Stimulated activated naive CD8-positive, alpha-beta T cell treated with anti-CD3 and anti-CD28 coated beads, Interleukin-15, Interleukin-2, amounts not matched to agents 100 ng/mL and 50 ng/mL, for 24 hours (primary cell): Measurements from ENCODE around the gene SPTLC1.

Source experiments
- H3K27ac Mint-ChIP-seq: one replicate; pipeline ENCODE4 v1.8.0; 2021; ENCODE audit warnings: mild to moderate bottlenecking, mixed read lengths
- H3K27me3 Mint-ChIP-seq: one replicate; pipeline ENCODE4 v1.8.0; 2021; ENCODE audit warnings: mixed read lengths
- H3K36me3 Mint-ChIP-seq: one replicate; pipeline ENCODE4 v1.8.0; 2021; ENCODE audit warnings: low read depth, mixed read lengths
- H3K4me1 Mint-ChIP-seq: one replicate; pipeline ENCODE4 v1.8.0; 2021; ENCODE audit warnings: low read depth, mixed read lengths
- H3K4me3 Mint-ChIP-seq: one replicate; pipeline ENCODE4 v1.8.0; 2021; ENCODE audit warnings: mild to moderate bottlenecking, mixed read lengths
- H3K9me3 Mint-ChIP-seq: one replicate; pipeline ENCODE4 v1.8.0; 2021; ENCODE audit warnings: mixed read lengths

SPTLC1 gene

DNA sequence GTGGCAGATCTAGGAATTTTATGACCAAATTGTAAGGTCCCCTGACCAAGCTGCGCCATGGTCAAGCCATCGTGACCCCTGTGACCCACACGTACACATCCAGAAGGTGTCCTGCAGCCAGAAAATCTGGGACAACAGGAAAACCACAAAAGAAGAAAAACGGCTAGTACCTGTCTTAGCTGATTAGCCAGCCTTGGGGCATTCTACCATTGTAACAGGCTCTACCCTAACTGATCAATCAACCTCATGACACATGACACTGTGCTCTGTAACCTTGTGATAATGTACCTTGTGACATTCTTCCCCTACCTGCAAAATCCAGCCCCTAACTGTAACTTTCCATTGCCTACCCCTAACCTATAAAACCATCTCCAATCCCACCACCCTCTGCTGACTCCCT lies 43.6 kb downstream of the SPTLC1 start:
- Mint-ChIP-seq H3K27ac (no peak overlapping the region), H3K36me3 (peaks cover 35% of the 10 kb centered on the region), H3K4me1 (no peaks in the 10 kb centered on the region)

DNA sequence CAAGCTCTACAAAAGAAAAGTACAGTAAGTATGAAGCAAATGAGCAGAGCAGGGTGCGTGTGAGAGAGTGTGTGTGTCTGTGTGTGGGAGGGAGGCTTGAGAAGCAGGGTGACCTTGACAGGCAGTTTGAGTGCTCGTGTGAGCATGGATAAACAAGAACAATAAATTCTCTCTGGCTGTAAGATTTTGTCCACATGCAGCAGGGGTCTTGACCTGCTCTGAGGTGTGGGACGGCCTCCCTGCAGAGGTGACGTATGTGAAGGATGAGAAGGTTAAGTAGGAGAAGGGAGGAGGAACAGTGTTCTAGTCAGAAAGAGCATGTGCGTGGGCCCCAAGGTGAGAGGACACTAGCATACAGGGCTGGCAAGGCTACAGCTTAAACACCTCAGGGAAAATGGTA lies 49.0 kb downstream of the SPTLC1 start:
- Mint-ChIP-seq H3K4me1 (no peaks in the 10 kb centered on the region), H3K27me3 (no peaks in the 10 kb centered on the region), H3K27ac (no peak overlapping the region), H3K36me3 (peaks cover 75% of the 10 kb centered on the region), H3K4me3 (no peak overlapping the region), H3K9me3 (peaks cover 24% of the 10 kb centered on the region)

More for the DNA sequence above, 43.6 kb downstream of the SPTLC1 start:
- no peaks in the 10 kb centered on the region for H3K27me3 Mint-ChIP-seq
- H3K4me3 Mint-ChIP-seq, result no peak overlapping the region
- H3K9me3 Mint-ChIP-seq, result no peaks in the 10 kb centered on the region

DNA sequence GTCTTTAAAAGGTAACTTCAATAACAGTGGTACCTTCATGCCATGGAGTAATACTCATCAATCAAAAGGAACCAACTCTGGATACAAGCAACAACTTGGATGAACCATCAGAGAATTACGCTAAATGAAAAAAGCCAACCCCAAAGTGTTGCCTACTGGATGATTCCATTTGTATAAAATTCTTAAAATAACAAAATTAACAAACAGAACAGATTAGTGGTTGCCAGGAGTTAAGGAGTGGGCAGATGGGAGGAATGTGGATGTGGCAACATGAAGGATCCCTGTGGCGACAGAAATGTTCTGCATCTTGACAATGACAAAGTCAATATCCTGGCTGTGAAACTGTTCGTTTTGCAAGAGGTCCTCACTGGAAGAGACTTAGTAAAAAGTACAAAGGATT lies 50.5 kb downstream of the SPTLC1 start:
- Mint-ChIP-seq H3K4me3 (no peak overlapping the region), H3K4me1 (no peaks in the 10 kb centered on the region), H3K9me3 (peaks cover 32% of the 10 kb centered on the region), H3K27me3 (no peaks in the 10 kb centered on the region), H3K27ac (no peak overlapping the region), H3K36me3 (peaks cover 87% of the 10 kb centered on the region)

DNA sequence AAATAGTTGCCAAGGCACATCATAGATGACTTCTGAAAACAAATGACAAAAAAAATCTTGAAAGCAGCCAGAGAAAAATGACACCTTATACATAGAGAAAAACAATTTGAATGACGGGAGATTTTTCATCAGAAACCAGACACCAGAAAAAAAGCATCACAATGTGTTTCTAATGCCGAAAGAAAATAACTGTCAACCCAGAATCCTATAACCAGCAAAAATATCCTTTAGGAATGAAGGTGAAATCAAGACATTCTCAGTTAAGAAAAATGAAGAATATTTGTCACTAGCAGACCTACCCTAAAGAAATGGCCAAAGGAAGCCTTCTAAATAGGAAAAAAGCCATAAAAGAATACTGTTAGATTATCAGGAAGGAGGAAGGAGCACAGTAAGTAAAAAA lies 54.0 kb downstream of the SPTLC1 start:
- Mint-ChIP-seq H3K36me3 (peaks cover 94% of the 10 kb centered on the region), H3K27ac (no peak overlapping the region), H3K4me3 (no peak overlapping the region)

DNA sequence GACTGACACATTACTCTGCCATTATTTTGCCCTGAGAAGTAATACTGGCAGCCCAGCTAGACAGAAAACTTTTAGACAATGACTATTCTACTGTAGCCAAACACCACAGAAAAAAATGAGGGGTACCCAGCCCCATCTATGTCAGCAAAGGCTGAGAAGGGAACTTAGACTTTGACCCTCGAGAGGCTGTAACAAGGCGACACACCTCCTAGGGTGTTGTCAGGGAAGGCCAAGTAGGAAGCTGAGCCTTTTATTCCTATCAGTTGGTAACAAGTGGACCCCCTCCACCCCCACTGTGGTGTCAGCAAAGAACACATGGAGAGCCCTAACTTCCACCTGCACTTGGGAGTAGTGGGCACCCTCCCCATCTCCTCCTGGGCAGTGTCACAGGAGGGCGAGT lies 55.6 kb downstream of the SPTLC1 start:
- Mint-ChIP-seq H3K36me3 (peaks cover 94% of the 10 kb centered on the region), H3K9me3 (peaks cover 32% of the 10 kb centered on the region), H3K27me3 (no peaks in the 10 kb centered on the region), H3K4me3 (no peak overlapping the region), H3K4me1 (no peaks in the 10 kb centered on the region), H3K27ac (no peak overlapping the region)

More for the DNA sequence above, 54.0 kb downstream of the SPTLC1 start:
- peaks cover 32% of the 10 kb centered on the region for H3K9me3 Mint-ChIP-seq
- no peaks in the 10 kb centered on the region for H3K4me1 Mint-ChIP-seq
- H3K27me3 Mint-ChIP-seq, result no peaks in the 10 kb centered on the region

DNA sequence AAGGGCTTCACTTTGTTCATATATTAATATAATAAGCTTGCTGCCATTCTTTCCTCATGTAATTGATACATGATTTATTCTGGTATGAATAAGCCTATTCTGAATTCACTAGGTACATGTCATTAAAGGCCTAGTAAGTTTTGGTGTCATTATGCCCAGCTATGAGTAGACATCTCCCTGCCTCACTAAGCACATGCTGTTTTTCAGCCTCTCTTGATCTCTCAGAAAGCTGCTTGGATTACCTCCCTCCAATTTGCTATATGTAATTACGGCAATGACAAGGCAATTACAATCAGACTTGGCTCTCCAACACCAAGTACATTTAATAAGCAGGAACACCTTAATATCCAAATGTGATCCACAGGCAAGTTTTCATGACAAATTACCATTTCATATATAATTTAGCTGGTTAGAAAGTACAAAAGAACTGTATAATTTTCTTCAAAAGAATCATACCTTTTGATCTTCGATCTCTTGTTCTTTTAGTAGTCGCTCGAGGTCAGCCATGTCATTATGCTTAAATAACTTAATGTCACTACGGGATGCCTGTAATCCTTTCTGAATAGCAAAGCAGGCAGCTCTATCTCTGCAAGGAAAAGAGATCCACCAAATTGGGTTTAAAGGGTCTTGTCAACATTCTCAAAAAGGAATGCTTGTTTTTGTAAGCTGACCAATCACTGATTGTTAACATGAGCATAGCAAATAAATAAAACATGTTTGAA lies 56.3 kb downstream of the SPTLC1 start:
- no peak overlapping the region for H3K4me3 Mint-ChIP-seq
- H3K36me3 Mint-ChIP-seq, result peaks cover 92% of the 10 kb centered on the region
- no peaks in the 10 kb centered on the region for H3K4me1 Mint-ChIP-seq
- no peak overlapping the region for H3K27ac Mint-ChIP-seq
- H3K27me3 Mint-ChIP-seq, result no peaks in the 10 kb centered on the region
- H3K9me3 Mint-ChIP-seq, result peaks cover 31% of the 10 kb centered on the region

DNA sequence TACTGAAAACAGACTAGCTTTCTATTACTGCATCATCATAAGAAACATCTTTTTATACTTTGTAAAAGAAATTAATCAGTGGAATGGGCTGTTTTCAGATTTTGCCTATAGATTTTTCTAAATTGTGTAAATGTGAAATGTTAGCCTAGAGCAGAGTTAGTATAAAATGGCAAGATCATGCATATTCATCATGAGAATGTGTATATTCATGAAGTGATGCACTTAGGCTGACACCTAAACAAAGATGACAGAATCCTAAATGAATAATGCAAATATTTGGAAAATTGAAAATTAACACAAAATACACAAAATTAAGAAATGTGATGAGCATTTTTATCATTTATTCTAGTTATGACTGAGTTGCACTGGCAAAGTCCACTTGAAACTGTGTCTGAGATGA lies 57.2 kb downstream of the SPTLC1 start:
- peaks cover 92% of the 10 kb centered on the region for H3K36me3 Mint-ChIP-seq
- no peaks in the 10 kb centered on the region for H3K27me3 Mint-ChIP-seq
- H3K27ac Mint-ChIP-seq, result no peak overlapping the region
- no peak overlapping the region for H3K4me3 Mint-ChIP-seq
- H3K4me1 Mint-ChIP-seq, result no peaks in the 10 kb centered on the region
- H3K9me3 Mint-ChIP-seq, result peaks cover 23% of the 10 kb centered on the region

DNA sequence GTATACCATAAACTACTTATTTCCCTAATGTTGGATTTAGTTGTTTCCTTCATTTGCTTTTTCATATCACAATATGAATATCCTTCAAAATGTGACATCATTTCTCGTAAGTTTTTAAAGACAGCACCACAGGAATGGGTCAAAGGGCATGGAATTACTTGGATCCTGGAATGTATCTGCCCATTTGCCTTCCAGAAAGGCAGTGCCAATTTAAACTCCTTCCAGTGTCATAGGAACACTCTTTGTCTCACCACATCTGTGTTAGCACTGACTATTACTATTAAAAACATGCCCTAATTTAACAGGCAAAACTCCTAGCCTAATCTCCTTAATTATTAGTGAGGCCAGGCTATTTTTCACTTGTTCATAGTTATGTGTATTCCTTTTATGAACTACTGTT lies 58.0 kb downstream of the SPTLC1 start:
- H3K4me3 Mint-ChIP-seq, result no peak overlapping the region
- H3K4me1 Mint-ChIP-seq, result no peaks in the 10 kb centered on the region

DNA sequence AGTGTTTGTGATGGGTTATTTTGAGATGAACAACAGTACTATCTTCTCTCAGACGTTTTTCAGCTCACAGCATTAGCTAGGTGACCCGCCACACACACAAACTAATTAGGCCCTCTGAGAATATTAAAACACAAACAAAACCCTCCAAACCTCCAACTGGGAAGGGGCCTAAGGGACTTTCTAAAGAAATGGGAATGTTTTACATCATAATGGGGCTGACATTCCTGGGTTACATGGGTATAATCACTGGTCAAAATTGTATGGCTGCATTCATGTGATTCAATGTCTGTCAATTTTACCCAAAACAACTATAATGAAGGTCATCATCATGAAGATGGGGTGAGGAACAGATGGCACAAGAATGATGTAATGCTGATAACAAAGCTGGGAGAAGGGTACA lies 59.6 kb downstream of the SPTLC1 start:
- Mint-ChIP-seq H3K9me3 (peaks cover 4% of the 10 kb centered on the region), H3K36me3 (peaks cover 83% of the 10 kb centered on the region), H3K27me3 (no peaks in the 10 kb centered on the region), H3K4me3 (no peak overlapping the region), H3K4me1 (no peaks in the 10 kb centered on the region), H3K27ac (no peak overlapping the region)

More for the DNA sequence above, 58.0 kb downstream of the SPTLC1 start:
- Mint-ChIP-seq H3K9me3 (peaks cover 16% of the 10 kb centered on the region), H3K27me3 (no peaks in the 10 kb centered on the region), H3K27ac (no peak overlapping the region), H3K36me3 (peaks cover 91% of the 10 kb centered on the region)

DNA sequence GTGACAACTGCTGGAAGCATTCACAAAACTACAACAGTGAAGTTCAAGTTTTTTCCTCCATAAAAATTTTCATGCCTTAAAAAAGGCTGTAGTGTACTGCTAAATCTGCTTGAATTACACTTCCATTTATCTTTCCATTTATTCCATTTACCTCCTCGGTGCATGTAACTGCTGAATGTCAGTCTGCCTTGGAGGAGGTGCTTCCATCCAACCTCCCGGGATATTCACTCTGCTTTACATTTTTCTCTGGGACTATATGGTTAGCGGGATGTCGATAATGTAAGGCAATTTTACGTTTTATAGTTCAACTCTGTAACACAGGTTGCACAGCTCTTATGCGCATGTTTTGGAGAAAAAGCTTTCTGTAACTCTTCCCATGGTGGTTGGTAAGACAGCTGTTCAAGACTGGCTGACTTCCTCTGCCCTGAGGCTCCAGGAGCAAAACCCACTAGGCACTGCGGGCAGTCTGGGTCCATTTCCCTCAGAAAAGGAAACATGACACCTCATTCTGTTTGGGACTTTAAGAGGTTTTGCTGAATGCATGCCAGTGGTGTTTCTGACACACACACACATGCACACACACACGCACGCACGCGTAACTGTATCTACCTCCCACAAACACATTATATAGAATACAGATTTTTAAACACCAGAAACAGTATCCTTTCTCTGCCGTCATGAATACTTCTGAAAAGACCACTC lies 66.1 kb downstream of the SPTLC1 start:
- H3K9me3 Mint-ChIP-seq, result peaks cover 5% of the 10 kb centered on the region
- H3K36me3 Mint-ChIP-seq, result peaks cover 87% of the 10 kb centered on the region
- H3K4me3 Mint-ChIP-seq, result no peak overlapping the region
- H3K27me3 Mint-ChIP-seq, result no peaks in the 10 kb centered on the region
- H3K27ac Mint-ChIP-seq, result no peak overlapping the region
- no peaks in the 10 kb centered on the region for H3K4me1 Mint-ChIP-seq

DNA sequence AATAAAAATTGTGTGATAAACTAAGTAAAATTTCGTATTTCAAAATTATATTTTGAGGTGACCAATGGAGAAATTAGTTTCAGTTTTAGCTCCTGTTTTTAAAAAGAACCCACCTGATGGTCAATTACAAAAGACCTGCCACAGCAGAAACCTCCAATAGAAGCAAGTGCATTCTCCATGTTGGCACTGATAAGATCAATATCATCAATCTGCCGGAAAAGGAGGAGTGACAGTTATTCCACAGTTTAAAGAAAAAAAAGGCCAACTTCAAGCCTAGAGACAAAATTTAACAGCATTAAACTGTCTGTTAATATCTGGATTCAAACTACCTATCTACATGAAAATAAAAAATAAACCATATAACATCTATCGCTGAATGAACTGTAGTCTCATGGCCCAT lies 67.7 kb downstream of the SPTLC1 start:
- H3K4me3 Mint-ChIP-seq, result no peak overlapping the region
- H3K27ac Mint-ChIP-seq, result no peak overlapping the region
- no peaks in the 10 kb centered on the region for H3K27me3 Mint-ChIP-seq
- peaks cover 21% of the 10 kb centered on the region for H3K9me3 Mint-ChIP-seq
- H3K4me1 Mint-ChIP-seq, result no peaks in the 10 kb centered on the region
- H3K36me3 Mint-ChIP-seq, result peaks cover 89% of the 10 kb centered on the region

DNA sequence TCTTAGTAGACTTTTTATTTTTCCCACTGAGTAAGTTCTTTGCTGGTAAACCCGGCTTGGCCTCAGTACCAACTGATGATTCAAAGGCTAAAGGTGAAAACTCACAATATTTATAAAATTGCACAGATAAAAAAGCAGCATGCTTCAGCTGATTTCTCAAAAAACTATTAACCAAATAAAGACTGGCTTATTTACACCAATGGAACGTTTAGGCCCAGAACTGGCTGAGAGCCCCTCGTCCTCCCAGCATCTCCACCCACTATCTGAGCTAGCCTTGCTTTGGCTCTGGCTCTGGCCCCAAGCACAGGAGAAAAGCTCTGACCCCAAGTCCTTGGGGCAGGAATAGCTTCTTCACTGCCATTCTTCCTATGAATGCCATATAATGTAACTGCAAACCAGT lies 68.5 kb downstream of the SPTLC1 start:
- Mint-ChIP-seq H3K36me3 (peaks cover 90% of the 10 kb centered on the region), H3K27ac (no peak overlapping the region)

DNA sequence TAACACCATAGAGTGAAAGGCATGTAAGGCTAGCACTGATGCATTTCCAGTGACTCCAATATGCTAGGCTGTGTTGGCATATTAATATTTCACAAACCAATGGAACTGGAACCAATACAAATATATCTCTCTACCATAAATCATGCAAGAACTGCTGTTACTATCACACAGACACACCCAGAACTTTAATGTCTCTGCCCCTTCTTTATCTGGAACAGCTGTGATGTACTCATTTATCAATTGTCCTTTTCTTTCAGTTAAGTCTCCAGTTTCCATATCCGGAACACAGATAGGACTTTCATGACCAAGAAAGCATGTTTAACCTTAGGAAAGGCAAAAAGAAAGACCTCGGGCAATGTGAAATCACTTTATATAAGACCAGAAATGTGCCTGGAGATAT lies 70.3 kb downstream of the SPTLC1 start:
- H3K9me3 Mint-ChIP-seq, result peaks cover 28% of the 10 kb centered on the region
- H3K36me3 Mint-ChIP-seq, result peaks cover 87% of the 10 kb centered on the region
- no peak overlapping the region for H3K4me3 Mint-ChIP-seq
- H3K27ac Mint-ChIP-seq, result no peak overlapping the region
- no peaks in the 10 kb centered on the region for H3K4me1 Mint-ChIP-seq
- H3K27me3 Mint-ChIP-seq, result no peaks in the 10 kb centered on the region

More for the DNA sequence above, 68.5 kb downstream of the SPTLC1 start:
- Mint-ChIP-seq H3K9me3 (peaks cover 28% of the 10 kb centered on the region), H3K4me1 (no peaks in the 10 kb centered on the region), H3K4me3 (no peak overlapping the region), H3K27me3 (no peaks in the 10 kb centered on the region)

DNA sequence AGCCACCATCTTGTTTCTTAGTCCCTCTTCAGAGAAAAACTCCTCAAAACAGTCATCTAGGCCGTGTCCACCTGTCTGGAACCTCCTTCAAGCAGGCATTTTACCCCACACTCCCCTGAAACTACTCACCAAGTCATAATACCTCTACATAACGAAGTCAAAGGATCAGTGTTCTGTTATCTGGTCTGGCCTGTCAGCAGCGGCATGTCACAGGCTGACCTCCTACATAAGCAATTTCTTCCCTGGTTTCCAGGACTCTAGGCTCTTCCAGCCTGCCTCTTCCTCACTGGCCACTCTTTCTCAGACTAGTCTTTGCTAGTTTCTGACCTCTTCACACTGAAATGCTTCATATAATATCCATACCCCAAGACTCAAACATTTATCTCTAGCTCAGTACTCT lies 72.2 kb downstream of the SPTLC1 start:
- Mint-ChIP-seq H3K9me3 (peaks cover 28% of the 10 kb centered on the region), H3K36me3 (peaks cover 77% of the 10 kb centered on the region), H3K4me1 (no peaks in the 10 kb centered on the region), H3K27ac (no peak overlapping the region), H3K27me3 (no peaks in the 10 kb centered on the region), H3K4me3 (no peak overlapping the region)

DNA sequence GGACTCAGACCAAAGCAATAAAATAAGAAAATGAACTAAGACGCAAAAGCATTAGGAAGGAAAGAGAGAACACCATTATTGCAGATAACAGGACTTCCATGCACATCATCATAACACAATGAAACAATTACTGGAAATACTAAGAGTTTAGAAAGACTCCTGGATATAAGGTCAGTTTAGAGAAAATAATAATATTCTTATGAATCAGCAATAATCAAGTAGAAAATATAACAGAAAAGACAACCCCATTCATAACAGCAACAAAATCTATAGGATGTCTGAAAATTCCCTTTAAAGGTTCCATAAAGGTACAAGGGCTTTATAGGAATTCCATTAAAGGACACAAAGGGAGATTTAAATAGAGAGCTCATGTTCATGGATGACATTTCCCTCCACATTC lies 73.0 kb downstream of the SPTLC1 start:
- Mint-ChIP-seq H3K4me1 (no peaks in the 10 kb centered on the region), H3K9me3 (peaks cover 28% of the 10 kb centered on the region), H3K4me3 (no peak overlapping the region), H3K36me3 (peaks cover 77% of the 10 kb centered on the region), H3K27ac (no peak overlapping the region), H3K27me3 (no peaks in the 10 kb centered on the region)

DNA sequence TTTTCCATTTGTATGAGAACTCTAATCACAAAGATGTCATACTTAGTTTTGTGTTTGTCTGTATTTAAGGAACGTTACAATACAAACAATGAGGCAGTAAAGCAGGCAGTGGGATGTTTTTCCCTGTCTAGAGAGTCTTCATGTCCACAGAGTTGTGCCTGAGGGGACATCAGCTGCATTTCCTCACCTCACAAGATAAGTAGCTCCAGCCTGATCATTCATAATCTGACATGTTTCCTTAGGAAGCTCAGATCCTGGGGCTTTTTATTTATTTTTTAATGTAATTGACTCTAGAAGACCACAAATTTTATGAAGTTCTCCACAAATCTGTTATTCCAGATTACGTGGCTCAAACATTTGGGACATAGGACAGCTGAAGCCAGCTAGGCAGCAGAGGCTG lies 78.5 kb downstream of the SPTLC1 start:
- no peaks in the 10 kb centered on the region for H3K4me1 Mint-ChIP-seq
- H3K27ac Mint-ChIP-seq, result no peak overlapping the region
- no peak overlapping the region for H3K4me3 Mint-ChIP-seq
- peaks cover 62% of the 10 kb centered on the region for H3K36me3 Mint-ChIP-seq
- no peaks in the 10 kb centered on the region for H3K9me3 Mint-ChIP-seq
- no peaks in the 10 kb centered on the region for H3K27me3 Mint-ChIP-seq
